HG03520 (cell line): Measurements from ENCODE around the gene IL37.
"Not testable (repeated sequence)": the region's sequence is repeated elsewhere in the genome, so short reads cannot be mapped to it uniquely, and the experiment has no call there.

Source experiments
- ATAC-seq: cut with Tn5 transposase; IDR thresholded peaks from one replicate; pipeline ENCODE4 v1.9.1; 2021; ENCODE audit warnings: mild to moderate bottlenecking, moderate library complexity; ENCODE audit not compliant: unreplicated experiment

Gene IL37

DNA sequence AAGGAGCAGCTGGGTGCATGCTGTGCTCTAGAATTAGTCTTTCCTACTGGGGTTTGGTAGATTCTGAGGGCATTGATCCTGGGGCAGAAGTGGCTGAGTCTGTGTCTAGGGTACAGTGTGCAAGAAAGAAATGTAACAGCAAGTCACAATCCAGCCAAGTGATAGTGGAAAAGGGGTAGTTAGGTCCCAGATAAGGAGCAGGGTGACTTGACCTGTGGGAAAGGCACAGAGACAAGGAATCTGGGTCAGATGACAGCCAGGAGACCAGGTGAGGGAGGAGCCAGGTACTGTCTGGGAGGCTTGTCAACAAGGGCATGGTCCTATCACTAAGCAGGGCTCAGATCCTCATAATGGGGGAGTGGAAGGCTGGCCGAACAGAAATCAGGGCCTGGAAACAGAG lies 8.1 kb downstream of the IL37 start:
- ATAC-seq, result no peak

DNA sequence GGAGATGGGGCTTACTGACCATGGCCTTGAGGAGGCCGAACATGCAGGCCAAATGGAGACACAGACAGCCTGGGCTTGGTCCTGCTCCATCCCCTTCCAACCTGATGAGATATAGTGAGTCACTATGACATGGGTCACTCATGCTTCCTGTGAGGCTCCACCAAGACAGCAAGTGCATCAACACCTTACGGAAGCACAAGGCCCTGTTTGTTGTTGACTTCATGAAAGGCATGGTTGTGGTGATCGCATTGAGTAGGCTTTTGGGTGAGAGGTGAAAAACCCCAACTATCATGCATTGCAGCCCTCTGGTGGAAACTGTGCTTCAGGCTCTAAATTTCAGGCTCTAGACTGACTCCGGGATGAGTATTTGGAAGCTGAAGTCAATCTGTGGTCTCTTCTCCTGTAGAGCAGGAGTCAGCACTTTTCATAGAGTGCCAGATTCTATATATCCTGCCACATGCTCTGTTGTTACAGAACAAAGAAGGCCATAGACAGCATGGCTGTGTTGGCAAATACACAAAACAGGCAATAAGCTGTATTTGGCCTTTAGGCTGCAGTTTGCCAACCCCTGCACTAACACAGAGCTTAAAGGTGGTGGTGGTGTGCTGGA lies 10.1 kb downstream of the IL37 start:
- ATAC-seq, result no peak

DNA sequence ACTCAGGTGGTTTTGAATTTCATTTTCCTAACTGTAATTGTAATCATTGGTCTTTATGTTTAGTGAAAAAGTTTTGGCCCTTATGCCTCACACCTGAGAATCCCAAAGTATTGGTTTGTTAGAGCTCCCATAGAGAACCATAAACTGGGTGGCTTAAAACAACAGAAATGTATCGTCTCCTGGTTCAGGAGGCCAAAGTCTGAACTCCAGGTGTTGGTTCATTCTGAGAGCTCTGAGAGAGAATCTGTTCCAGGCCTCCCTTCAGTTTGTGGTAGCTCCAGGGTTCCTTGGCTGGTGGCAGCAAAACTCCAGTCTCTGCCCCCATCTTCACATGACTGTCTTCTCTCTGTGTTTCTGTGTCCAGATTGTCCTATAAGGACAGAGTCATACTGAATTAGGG lies 11.0 kb downstream of the IL37 start:
- no peak for ATAC-seq

DNA sequence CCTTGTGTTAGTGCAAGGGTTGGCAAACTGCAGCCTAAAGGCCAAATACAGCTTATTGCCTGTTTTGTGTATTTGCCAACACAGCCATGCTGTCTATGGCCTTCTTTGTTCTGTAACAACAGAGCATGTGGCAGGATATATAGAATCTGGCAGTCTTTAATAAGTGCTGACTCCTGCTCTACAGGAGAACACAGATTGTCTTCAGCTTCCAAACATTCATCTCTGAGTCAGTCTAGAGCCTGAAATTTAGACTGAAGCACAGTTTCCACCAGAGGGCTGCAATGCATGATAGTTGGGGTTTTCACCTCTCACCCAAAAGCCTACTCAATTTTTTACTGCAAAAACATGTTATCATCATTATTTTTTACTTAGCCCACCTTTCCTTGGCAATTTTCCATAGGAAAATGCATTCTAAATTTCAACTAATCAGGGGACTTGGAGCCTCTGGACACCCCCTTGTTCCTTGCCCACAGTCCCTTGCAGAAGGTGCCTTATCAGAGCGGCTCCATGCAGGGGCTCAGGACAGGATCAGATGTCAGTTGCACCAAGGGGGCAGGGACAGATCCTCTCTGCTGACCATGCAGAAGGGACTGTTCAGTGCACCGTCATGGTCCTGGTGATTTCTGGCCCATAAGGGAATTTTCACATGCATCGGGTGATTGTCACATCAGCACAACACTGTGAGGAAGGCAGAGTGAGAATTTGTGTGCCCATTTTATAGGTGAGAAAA lies 12.4 kb downstream of the IL37 start:
- ATAC-seq, result no peak

DNA sequence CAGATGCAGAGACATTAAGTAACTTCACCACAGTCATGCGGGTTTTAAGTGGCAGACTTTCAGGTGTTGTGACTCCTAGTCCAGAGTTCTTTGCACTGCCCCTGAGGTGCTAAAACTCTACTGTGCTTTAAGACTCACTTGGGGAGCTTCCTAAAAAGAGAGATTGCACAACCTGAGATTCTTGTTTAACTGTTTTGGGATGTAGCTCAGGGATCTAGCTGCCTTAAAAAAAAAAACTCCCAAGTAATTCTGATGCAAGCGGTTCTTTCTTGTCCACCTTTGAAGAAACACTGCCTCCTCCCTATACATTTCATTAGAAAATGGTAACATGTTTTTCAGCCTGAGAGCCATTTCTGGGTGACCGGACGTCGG lies 13.0 kb downstream of the IL37 start:
- ATAC-seq, result no peak

DNA sequence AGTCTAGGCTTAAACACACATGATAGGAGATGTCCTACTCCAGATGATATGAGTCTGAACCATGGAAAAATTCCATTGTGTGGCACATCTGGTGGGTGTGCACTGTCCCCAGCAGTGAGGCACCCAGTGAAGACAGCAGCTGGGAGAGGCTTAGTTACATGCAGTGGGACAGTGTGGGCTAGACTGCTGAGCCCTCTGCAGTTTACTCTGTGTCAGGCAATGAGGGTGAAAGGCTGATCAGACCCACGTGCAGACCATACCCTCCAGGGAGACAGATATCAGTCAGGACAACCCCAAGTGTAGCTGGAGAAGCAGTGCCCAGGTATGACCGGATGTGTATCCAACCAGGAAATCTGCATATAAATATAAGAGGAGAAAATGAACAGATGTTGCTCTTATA lies 13.4 kb downstream of the IL37 start:
- no peak for ATAC-seq

DNA sequence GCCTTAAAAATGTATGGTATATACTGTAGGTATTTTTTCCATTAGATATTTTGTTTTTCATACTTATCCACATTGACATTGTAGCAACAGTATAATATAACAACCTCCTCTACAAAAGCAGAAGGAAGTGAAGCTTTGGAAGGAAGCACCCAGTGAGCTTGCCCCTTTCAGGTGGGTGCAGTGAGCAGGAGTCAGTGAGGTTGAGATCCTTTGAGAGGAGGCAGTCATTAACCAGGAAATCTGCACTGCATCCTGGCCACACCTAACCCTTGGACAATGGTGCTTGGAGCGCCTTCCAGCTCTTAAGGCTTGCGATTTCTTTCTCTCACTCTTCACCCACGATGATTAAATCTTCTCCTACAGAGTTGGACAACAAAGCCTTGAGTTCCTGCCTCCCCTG lies 13.9 kb downstream of the IL37 start:
- no peak for ATAC-seq

DNA sequence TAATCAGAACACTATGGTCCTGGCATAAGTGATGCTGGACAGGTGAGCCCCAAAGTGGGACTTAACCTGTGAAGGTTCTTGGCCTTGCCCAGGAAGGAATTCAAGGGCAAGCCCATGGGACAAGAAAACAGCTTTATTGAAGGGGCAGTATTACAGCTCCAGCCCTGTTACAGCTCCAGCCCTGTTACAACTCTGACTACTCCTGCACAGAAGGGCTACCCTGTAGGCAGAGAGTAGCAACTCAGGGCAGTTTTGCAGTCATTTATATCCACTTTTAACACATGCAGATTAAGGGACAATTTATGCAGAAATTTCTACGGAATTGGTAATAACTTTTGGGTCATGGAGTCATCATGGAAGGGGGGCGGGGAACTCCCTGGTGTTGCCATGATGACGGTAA lies 15.7 kb downstream of the IL37 start:
- ATAC-seq, result no peak

DNA sequence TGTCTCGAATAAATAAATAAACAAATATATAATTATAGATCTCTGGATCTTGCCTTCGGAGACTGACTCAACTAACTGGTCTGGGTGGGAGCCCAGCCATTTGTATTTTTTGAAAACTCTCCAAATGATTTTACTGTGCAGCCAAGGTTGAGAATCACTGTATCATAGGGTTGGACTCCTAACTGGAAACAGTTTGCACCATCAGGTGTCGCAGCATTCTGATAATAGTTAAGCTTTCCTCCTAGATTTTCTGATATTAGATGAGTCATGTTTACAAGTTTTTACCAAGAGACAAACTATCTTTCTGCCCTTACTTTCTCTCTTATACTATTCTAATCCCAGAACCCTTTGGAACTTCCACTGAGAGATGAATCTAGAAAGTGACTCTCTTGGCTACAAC lies 16.8 kb downstream of the IL37 start:
- no peak for ATAC-seq

DNA sequence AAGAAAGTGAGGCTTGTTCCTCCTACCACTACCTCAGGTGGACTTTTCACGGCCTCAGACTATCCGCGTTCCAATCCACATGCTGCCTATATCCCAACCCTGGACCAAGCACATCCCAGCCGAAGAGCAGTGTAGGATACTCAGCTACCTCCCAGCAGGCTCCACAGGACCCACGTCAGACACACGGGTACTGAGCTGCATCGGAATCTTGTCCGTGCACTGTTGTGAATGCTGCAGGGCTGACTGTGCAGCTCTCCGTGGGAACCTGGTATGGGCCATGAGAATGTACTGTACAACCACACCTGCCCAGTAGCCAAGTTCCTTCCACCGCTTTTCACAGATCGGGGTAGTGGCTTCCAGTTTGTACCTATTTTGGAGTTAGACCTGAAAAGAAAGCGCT lies 22.3 kb downstream of the IL37 start:
- ATAC-seq, result no peak

DNA sequence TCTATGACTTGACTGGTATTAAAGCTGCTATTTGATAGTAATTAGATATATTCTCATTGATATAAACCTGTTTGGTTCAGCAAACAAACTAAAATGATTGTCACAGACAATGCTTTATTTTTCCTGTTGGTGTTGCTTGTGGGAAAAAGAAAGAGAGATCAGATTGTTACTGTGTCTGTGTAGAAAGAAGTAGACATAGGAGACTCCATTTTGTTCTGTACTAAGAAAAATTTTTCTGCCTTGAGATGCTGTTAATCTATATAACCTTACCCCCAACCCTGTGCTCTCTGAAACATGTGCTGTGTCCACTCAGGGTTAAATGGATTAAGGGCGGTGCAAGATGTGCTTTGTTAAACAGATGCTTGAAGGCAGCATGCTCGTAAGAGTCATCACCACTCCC lies 23.2 kb downstream of the IL37 start:
- not testable (repeated sequence) for ATAC-seq

DNA sequence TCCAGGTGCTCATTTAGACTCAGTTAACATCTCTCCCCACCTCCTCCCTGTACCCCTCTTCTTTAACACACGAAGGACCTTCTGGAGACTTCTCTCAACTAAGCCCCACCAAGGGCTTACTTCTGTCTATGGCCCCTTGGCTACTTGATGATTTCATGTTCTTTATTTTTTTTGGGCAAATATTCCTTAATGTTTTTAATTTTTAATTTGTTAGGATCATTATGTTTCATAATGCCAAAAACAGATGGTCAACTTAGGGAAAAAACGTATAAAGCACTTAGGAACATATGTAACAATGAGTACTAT lies 25.9 kb downstream of the IL37 start:
- no peak for ATAC-seq

DNA sequence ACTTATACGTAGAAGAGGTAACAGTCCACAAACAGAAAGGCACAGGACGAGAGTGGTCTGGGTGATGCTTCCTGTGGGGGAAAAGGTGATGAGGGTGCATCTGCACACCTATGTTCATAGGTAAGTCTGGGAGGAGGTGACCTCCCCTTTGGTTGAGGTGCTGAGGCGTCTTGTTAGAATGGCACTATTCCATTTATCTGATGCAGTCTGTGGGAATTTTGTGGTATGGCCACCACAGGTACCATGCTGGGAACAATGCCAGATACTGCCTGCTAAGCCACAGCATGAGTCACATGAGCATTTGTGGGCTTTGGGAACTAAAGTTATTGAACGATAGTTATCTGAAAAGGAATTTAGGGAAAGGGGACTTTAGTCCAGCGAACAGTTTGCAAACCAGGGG lies 27.9 kb downstream of the IL37 start:
- ATAC-seq, result no peak

DNA sequence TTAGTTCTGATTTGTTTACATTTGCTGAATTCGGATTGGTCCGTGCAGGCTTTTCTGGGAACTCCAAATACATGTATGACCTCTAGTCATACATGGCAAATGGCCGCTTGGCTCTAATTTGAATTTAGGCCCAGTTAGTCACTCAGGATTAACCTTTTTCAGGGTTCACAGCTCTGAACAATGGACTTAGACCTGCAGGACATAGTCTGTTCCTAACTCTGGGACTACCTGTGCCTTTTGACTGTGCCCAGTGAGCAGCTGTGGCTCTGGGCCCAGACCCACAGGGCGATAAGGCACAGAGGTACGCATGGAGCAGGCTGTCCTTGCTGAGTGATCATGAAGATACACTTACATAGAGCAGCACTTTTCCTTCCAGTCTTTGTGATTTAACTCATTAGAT lies 28.5 kb downstream of the IL37 start:
- ATAC-seq, result no peak

DNA sequence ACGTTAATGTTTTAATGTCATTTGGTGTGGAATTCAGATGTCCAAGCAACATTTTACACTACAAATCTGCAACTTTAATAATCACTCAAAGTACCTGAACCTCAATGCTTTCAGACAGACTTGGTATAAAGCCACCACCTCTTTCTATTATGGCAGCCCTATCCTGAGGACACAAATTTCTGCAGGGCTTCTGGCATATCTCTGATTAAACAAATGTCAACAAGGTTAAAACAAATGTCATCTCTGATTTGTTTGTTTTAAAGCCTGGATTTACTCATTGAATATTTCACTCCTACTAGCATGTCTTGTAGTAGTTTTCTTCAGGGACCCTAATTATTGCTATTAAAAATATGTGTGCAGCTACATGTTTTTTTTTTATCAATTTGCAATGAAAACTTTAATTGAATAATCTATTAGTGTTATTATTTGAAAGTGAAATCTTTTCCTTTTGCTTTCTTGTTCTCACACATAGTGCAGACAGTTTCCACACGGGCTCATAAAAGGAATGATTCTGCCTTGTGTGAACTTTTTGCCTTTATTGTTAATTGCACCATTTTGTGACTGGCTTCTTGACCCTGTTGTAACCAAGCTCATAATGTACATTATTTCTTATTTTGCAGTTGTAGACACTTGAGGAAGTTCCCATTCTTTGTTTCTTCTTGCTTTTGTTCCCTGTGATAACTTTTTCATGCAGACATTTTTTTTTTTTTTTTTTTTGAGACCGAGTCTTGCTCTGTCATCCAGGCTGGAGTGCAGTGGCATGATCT lies 30.1 kb downstream of the IL37 start:
- no peak for ATAC-seq

DNA sequence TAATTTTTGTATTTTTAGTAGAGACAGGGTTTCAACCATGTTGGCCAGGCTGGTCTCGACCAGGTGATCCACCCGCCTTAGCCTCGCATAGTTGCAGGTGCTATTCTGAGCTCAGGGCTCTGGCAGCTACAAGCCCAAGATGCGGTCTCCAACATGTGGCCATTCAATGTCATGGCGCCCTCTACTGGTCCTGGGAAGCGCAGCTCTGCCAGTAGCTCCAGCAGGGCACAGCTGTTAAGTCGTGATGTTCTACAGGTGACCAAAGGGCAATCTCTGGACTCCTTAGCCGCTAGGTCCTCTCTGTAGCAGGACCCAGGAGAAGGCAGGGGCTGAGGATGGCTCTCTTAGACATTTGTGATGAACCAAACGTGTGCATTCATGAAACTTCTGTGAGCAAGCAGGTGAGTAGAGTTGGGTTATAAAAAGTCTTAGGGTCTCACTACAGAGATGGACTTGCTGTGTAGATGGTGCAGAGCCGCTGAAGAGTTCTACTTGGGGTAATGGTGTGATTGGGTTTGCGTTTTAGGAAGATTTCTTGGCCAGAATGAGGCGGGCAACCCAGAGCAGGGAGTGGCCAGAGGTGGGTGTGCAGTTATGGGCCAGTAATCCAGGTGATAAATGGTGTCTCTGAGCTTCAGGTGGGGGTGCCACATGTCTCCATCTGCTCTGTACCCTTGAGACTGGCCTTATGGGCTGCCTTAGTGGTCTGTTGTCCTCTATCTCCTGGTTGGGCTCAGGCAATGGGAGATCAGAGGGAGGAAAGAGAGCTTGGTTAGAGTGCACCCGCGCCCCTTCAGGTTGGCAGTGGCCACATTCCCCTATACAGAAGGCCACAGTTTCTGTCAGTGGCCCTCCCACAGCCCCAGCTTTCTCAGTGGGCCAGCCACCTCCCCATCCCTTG lies 31.0 kb downstream of the IL37 start:
- no peak for ATAC-seq

DNA sequence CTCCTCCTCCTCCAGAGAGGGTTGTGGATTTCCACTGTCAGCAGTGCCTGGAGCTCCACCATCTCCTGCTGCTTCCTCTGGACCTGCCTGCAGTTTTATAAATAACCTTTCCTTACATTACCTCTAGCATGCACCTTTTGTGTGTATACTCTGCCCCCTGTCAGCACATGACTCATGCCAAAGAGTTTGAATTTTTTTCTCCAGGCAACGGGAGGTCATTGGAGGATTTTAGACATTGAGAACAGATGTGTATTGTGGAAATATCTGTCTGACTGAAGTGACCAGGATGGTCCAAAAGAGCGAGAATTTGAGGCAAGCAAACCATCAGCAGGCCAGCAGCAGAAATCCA lies 31.7 kb downstream of the IL37 start:
- no peak for ATAC-seq

DNA sequence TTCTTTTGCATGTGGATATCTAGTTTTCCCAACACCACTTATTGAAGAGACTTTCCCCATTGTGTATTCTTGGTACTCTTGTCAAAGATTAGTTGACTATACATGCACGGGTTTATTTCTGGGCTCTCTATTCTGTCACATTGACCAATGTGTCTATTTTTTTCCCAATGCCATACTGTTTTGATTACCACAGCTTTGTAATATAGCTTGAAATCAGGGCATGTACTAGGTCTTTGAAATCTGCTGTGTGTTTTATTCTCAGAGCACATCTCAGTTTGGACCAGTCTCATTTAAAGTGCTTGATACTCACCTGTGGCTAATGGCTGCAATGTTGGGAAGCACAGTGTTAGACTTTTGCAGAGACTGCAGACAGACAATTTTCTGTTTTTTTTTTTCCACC lies 34.0 kb downstream of the IL37 start:
- ATAC-seq, result no peak

DNA sequence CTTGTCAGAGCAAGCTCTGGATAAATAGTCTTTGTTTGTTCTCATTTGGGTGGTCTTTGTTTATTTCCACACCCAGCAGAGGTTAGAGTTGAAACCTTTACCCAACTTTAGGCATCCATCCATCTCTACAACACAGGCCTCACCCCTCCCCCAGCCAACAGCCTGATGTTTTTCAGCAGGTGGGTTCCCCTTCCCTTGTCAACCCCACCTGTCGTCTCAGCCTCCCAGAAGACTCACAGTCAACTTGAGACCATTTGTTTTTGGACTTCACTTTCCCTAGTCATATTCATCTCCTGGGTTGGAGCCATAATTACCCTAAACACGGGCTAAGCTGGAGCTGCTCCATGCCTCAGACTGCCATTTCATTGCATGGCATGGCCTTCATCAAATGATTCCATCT lies 35.1 kb downstream of the IL37 start:
- ATAC-seq, result no peak

DNA sequence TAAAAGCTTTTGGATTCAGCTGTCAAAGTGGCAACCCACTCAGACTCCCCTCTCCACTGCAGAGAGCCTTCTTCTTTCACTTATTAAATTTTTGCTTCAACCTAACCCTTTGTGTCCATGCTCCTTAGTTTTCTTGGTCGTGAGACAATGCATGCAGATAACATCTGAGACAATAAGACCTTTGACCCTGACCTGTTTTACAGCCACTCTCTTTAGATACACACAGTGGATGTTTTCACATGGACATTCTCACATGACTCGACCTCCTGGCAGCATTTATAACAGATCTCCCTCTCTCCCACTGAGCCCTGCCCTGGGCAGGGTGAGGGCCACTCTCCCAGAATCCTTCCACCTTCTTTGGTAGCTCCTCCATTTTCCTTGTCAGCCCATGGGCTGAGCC lies 36.4 kb downstream of the IL37 start:
- ATAC-seq, result no peak

DNA sequence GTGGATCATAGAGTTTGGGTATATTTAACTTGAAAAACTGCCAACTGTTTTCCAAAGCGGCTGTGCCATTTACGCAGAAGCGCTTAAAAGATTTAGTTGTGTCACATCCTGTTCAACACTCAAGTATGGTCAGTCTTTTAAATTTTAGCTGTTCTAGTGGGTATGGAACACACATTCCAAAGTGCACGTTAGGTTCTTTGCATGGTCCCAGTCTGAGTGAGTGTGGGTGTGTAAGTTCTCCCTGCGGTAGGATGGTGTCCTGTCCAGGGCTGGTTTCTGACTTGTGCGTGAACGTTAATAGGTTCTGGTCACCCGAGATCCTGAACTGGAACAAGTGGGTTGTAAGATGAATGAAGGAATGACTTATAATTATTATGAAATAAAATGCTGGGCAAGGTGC lies 38.5 kb downstream of the IL37 start:
- no peak for ATAC-seq

DNA sequence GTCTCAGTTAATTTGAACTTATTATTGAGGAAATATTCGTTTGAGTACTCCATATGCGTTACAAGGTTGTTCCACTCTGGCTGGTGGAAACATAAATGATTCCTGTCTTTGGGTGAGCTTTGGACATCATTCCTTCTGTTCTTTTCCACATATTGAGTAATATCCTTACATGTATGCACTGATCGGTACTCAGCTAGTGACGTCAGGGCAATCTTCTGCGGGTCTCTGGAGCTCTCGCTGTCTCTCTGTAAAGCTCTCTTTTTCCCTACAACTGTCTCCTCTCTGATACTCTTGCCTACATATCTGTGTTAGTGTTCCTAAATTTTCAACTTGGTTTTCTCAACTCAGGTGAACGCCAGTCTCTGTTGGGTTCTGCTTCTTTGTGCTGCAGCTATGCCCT lies 43.4 kb downstream of the IL37 start:
- ATAC-seq, result no peak
